ENCODE data around the gene STOML2.
A peak's percentile ranks its signal among the peaks of the same experiment; 100 is the strongest.

The STOML2 gene

GRCh38 chr9:35112257-35113020, 9.5 kb upstream of the STOML2 start:
- no peak for DNase-seq (ENCODE audit: low read depth)
- H3K4me3 ChIP-seq (ENCODE audit: low read depth, low read length), result no peak overlapping the region

DNA sequence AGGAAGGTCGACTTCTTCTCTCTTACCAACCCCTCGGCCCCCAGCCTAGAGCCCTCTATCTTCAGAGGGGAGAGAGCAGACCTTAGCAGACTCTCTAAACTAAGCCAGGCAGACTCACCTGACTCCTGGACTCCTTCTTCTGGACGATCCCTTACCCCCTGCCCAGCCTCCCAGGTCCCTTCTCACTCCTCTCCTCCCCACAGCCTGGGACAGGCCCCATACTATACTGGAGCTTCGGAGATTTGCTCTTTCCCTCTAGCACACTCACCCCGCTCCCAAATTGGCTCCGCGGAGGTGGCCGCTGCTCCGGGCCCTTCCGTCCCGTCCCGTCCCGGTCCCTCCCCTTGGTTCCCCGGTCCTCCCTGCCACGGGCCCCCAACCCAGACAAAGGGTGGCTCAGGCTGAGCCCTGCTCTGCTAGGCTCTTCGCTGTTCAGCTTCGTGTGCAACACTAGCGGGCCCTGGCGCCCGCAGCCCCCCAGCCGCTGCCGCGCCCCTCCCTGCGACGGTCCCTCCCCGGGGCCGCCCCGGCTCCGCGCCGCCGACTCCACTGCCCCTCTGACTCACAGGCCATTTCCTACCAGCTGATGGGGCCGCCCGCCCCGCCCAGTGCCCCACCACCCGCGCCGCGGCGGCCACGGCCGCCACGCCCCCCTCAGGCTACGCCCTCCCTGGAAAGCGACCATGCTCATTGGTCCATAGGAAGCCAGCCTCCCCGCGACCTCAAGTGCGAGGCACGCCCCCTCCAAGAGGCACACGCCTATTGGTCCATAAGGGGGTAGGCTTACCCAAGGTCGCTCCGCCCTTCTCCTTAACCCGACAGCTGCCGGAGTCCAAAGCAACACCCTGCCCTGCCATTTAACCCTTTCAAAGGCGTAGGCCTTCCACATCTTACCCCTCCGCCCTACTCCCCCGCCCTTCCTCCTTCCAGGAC, 8.3 kb upstream of the STOML2 start:
- TF ChIP-seq CTCF (IDR thresholded peaks at IDR 0.05; ENCODE audit: low read depth, low read length, missing control alignments), result no peak
- peak; percentile 94 for DNase-seq (ENCODE audit: low read depth)
- H3K4me3 ChIP-seq (ENCODE audit: low read depth, low read length), result peak overlapping the region; percentile 56

More at GRCh38 chr9:35112257-35113020, 9.5 kb upstream of the STOML2 start:
- TF ChIP-seq CTCF (IDR thresholded peaks at IDR 0.05; ENCODE audit: low read depth, low read length, missing control alignments), result no peak

GRCh38 chr9:35110327-35110761, 7.4 kb upstream of the STOML2 start:
- no peak for TF ChIP-seq CTCF (IDR thresholded peaks at IDR 0.05; ENCODE audit: low read depth, low read length, missing control alignments)
- no peak overlapping the region for H3K4me3 ChIP-seq (ENCODE audit: low read depth, low read length)
- DNase-seq (ENCODE audit: low read depth), result no peak

DNA sequence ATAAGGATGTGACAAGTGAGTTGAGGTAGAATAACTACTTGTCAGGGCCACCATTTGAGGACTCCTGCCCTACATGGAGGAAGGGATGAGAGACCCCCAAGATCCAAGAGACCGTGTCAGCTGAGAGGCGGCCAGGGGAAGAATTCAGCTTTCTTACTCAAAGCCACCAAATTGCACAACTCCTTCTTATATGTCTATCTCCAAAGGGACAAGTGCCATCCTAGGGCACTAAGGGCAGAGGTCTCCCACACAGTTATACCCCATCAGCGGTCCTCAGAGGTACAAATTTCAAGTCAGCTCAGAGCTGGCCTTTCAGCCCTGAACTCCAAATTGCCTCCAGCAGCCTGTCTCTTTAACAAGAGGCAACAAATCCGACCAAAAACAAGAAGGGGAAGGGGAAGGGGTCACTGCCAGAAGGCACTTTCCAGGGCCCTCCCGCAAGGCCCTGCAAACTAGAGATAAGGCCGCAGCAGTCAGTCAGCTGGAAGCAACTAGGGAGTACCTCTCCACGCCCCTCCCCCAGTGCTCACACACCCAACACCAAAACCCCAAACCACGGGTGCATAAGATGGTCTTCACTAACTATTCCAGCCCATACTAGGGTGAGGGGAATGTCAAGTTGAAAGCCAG, 6.1 kb upstream of the STOML2 start:
- no peak overlapping the region for H3K4me3 ChIP-seq (ENCODE audit: low read depth, low read length)
- no peak for DNase-seq (ENCODE audit: low read depth)
- no peak for TF ChIP-seq CTCF (IDR thresholded peaks at IDR 0.05; ENCODE audit: low read depth, low read length, missing control alignments)

DNA sequence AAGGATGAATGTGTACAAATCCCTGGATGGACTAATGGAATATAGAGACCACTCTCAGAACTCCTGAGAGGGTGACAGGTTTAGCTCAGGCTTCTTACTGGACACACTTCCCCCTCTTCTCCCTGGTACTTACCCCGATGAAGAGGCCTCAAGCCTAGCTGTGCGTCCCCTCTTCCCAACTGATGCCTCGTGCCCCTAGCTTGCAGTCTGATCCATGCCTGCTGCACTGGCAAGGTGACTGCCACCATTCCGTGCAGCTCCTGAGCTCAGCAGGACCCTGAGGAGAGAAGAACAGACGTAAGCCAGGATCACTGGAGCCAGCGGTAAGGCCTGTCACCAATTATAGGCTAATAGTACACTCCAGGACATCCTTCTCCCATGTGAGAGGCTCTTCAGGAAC, 5.5 kb upstream of the STOML2 start:
- DNase-seq (ENCODE audit: low read depth), result no peak
- no peak overlapping the region for H3K4me3 ChIP-seq (ENCODE audit: low read depth, low read length)
- TF ChIP-seq CTCF (IDR thresholded peaks at IDR 0.05; ENCODE audit: low read depth, low read length, missing control alignments), result no peak

GRCh38 chr9:35107297-35108290, 4.7 kb upstream of the STOML2 start:
- no peak for TF ChIP-seq CTCF (IDR thresholded peaks at IDR 0.05; ENCODE audit: low read depth, low read length, missing control alignments)
- H3K4me3 ChIP-seq (ENCODE audit: low read depth, low read length), result no peak overlapping the region
- no peak for DNase-seq (ENCODE audit: low read depth)
